Stimulated activated CD4-positive, alpha-beta T cell treated with anti-CD3 and anti-CD28 coated beads, Interleukin-15, amount 100 ng/mL, for 48 hours (primary cell): Measurements from ENCODE around the gene UBL7.

Experiments used
- DNase-seq, 2 donors: peaks; one replicate each; pipeline ENCODE4 v3.0.0-alpha.2; 2020; ENCODE audit warnings: low read depth in 2 of 2

UBL7 gene

DNA sequence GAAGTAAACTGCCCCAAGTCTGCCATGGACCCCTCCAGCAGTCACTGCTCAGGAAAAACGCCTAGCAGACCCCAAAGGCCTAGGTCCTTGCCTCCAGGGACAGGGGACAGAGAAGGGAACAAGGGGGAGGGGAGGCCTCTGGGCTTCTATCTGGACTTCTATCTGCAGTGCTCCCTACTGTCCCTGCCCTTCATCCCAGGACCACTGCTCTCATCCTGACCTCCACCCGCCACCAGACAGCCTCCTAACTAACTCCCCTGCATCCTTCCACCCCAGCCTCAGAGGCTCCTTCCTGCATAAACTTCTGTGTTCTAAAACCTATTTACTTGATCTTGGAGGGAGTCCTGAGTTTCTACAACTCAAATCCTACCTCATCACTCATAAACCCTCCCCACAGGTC is 52.6 kb downstream of the UBL7 start:
- DNase-seq = no peak

DNA sequence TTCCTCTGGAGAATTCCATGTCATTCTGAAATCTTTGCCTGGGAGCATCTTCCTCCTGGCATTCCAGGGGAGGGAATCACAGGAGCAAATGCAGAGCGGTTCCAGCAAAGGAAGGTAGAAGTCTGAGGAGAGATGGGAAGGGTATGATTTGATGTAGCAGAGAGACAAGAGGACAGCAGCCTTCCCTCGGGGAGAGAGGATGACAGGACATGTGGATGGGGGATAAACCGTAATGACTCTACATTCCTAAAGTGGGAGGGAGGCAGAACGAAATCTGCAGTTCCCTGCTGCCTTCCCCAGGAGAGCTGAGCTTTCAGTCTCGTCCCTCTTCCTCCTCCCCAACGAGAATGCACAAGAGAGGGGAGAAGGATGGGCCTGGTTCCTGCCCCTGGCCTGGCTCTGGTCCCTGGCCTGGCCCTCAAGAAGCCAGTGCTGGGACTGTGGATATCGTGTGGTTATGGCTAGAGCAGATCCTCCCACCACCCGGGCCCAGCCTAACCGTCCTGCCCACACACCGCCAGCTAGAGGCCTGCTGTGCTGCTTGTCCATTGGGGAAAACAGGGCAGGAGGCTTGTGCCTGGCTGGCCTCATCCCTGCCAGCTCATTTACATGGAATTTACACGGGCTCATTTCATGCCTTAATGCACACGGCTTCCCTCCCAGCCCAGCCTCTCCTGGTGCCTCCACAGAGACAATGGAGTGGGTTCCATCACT is 53.8 kb downstream of the UBL7 start:
- no peak for DNase-seq

DNA sequence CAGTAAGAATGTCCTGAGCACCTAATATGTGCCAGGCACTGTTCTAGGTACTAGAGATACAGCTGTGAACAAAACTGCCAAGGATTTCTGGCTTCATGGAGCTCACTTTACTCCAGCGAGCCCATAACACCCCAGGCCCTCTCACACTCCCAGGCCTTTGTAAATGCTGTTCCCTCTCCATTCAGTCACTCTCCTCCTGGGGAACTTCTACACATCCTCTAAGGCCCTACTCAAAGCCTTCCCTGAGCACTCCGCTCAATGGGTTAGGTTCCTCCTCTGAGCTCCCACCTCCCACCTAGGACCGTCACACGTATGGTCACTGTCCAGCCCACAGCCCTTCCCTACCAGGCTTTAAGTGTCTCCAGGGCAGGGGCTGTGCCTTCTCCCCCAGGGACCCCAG is 54.4 kb downstream of the UBL7 start:
- no peak for DNase-seq

DNA sequence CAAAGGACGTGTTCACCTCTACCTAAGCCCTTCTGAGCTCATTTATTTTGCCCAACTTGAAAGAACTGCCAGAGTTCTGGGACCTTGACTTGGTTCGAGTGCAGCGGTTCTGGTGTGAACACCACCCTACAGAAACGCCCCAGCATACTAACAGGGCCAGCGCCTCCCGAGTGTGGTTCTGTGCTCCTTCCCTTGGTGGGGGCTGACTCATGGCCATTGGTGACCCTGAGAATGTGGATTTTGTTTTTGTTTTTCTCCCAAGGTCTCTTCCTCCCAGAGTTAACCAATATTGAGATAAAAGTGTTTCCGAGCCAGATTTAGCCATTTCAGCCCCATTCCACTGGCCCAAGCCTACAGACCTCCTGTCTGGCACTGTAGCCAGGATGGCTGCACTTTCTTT is 55.1 kb downstream of the UBL7 start:
- no peak for DNase-seq

DNA sequence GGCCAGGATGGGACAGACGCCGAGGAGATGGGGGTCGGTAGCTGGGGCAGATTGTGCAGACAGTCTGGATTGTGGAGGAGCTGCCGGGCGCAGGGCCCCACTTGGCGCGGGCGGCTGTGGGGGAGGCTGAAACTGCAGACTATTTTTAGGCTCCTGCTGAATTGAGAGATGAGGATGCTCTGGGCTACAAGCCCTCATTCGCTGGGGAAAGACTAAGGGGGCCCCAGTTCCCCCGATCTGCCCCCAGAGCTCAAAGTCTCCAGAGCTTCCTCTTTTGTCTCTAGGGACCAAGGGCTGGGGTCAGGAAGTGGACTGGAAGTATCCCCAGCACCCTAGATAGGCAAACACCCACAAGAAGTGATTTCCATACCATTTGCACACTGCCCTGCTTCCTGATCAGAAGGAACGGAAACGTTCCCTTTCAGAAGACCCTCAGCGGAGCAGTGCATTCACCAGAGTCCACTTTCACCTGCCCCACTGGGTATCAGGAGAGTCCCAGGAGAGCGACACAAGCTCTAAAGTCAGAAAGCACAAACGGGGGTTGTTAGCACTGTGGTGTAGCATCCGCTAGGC is 56.9 kb downstream of the UBL7 start:
- no peak for DNase-seq

DNA sequence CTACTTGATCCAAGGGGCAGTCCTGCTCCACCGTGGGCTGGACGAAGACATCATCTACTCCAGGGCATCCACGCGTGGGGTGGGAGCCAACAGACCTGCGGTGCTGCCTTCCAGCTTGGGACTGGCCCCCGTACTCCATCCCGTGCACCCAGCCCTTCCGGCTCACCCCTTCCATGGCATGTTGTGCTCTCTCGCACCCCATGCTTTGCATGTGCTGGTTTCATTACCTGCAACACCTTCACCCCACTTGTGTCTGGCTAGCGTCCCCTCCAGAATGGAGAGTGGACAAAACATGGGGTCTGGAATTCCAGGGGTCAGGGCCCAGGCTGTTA is 57.4 kb downstream of the UBL7 start:
- no peak for DNase-seq

DNA sequence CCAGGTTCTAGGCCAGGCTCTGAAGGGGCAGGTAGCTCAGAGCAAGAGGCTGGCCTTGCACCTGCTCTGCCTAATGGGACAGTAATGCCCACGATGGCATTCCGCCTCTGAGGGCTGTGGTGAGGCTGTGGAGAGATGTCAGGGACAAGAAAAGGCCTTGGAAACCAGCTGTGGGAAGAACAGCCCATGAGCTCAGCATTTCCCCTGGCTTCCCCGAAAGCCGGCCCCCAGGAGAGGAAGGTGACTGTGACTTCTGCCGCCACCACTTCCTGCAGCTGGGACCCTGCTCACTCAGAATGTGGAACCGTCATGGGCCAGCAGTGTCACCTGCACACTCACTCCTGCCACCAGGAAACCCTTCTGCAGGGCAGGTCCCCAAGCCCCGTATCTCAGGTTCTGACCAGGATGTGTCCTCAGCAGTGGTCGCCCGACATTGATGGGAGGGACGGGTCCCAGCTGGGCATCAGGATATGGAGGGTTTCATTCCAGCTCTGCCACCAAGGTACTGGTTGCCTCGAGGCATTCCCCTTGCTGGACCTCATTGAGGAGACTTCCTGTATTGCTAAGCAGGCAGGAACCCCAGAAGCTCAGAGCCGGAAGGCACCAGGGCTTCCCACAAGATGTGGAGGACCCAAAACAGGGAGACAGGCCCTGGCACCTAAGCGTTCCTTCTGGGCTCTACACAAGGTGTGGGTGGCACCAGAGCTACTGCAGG is 57.9 kb downstream of the UBL7 start:
- DNase-seq = peak; percentile 81 to 88

DNA sequence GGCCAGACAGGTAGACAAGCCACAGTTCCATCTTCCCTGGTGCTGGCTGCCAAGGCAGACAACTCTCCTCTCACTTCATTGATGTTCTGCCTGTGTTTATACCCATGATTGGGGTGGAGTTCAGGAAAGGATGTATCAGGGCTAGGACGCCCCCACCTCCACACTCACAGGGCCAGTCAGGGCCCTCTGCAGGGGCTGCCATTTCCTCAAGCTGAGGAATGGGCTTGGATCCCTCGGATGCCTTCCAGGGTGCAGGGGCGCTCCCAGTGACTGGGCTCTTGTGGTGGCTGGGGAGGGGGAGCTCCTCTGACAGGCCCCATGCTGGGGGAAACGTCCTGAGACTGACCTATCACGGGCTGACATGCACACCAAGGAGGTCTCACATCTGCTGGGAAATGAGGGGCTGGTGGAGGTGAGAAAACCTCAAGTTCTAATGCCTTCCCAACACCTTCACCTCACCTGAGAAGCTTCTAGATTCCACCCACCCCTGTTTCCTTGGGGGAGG is 58.6 kb downstream of the UBL7 start:
- no peak for DNase-seq

DNA sequence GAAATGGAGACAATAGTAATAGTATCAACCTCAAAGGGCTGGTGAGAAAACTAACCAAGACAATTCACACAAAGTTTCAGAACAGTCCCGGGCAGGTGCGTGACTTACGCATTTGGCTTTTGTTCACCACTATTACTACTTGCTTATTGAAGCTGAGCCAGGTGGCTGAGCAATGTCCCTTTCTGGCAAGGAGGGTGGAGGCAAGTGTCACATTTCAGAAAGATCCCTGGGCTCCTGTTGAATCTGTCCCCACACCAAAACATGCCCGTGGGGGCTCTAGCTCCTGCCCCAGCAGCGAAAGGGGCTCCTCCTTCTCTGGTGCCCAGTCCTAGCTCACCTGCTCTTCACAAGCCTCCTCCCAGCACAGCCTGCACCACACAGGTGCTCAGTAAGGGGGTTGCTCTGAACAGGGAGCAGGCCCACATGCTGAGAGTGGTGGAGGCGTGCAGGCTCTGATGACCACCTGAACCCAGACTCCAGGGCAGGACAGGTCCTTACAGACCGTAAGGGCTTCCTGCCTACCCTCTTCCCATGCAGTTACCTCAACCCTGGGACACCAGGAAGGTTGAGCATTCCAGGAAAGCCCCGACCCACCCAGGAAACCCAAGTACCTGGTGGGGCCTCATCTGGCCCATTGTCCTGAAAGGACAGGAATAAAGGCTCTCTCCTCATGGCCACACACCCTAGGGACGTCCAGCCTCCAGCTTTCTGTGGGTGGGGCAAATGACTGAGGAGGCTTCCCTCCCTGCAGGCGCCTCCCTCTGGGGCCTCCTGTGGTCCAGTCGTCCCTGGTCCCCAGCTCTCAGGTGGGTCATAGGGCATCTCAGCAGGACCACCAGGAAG is 59.8 kb downstream of the UBL7 start:
- DNase-seq = peak in 1 of 2 donors; percentile 52

DNA sequence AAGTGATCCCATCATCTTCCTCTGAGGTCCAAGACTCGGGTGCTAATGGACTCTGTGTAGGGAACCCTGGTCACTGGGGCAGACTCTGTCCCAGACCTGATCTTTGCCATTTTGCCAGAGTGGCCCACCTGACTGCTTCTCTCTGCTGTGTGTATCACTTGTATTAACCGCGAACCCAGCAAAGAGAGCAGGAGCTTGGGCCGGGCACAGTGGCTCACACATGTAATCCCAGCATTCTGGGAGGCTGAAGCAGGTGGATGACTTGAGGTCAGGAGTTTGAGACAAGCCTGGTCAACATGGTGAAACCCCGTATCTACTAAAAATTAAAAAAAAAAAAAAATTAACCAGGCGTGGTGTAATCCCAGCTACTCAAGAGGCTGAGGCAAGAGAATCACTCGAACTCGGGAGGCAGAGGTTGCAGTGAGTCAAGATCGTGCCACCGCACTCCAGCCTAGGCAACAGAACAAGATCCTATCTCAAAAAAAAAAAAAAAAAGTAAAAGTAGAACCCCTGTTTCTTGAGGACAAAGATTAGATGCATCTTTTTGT is 60.6 kb downstream of the UBL7 start:
- DNase-seq = no peak

DNA sequence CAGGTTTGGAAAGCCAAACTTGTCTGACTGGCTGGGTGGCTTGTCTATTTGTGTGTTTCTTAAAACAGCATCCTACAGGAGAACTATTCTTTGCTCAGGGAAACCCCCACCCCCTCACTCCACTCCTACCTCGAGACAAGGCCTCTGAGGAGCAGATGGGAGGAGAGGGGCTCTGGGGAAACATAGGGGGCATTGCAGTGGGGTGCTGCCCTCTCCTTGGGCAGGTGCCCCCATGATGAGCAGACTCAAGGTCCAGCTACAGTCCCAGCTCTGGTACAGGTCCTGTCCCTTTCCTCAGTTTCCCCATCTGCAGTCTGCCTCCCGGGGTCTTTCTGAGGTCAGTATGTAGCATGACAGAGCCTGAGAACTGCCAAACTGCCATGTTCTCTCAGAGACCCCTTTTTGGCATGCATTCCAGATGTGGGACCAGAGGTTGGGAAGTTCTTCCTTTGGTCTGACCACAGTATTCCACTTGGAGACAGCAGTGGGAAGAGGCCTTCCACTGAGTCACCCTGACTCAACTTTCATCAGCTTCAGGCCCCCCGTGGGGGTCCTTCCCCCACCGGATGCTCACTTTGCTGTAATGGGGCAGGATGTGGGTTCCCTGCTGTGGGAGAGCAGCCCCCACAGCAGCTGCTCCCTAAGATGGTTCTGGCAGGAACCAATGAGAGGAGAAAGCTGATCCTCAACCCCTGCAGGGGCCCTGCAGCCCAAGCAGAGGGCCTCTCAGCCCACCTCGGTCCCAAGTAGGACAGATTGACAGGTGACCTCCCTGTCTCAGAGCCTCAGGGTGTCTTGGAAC is 61.2 kb downstream of the UBL7 start:
- peak in 1 of 2 donors; percentile 51 for DNase-seq

DNA sequence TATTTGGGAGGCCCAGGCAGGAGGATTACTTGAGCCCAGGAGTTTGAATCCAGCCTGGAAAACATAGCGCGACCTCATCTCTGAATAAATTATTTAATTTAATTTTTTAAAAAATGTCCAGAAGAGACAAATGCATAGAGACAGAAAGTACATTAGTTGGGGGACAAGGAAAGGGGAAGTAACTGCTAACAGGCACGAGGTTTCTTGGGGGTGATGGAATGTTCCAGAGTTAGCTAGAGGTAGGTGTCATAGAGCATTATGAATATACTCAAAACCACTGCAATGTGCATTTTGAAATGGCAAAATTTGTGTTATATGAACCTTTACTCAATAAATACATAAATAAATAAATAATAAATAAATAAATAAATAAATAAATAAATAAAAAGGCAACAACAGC is 61.9 kb downstream of the UBL7 start:
- no peak for DNase-seq

DNA sequence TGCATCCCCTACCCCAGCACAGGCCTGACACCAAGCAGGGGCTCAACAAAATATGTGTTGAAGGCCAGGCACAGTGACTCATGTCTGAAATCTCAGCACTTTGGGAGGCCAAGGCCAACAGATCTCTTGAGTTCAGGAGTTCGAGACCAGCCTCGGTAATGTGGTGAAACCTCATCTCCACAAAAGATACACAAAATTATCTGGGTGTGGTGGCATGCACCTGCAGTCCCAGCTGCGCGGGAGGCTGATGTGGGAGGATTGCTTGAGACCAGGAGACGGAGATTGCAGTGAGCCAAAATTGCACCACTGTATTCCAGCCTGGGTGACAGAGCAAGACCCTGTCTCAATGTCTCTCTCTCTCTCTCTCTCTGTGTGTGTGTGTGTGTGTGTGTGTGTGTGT is 62.8 kb downstream of the UBL7 start:
- no peak for DNase-seq

DNA sequence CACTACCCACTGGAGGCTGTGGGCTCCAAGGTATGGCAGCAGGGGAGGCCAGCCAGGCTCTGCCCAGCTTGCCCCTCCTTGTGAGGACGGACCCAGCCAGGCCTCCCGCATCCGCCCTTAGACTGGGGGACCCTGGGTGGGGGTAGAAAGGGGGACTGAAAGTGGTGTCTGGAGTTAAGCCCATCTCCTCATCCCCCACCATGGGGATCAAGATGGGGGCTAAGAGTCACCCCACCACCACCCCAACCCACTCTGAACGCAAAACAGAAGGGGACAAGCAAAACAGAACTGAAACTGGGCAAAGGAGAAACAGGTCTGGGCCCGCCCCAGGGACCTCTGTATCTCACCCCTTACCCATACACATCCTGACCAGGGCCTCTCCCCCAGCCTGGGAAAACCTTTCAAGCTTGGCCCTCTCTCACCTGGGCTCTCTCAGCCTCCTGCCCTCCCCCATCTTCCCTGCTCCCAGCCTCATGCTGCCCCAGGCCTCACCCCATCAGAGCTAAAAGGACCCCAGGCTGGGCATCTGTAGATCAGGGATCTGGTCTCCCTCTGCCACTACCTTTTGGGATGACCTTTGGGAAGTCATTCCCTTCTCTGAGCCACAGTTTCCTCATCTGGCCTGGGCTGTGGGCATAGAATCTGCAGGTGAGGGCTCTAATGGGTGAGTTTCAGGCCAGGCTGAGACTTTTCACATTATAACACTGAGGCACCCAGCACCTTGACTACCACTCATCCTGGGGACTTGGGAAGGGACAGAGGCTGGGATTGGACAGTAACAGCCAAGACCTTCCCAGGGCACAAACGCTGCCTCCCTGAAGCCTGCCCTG is 63.5 kb downstream of the UBL7 start:
- DNase-seq = no peak

DNA sequence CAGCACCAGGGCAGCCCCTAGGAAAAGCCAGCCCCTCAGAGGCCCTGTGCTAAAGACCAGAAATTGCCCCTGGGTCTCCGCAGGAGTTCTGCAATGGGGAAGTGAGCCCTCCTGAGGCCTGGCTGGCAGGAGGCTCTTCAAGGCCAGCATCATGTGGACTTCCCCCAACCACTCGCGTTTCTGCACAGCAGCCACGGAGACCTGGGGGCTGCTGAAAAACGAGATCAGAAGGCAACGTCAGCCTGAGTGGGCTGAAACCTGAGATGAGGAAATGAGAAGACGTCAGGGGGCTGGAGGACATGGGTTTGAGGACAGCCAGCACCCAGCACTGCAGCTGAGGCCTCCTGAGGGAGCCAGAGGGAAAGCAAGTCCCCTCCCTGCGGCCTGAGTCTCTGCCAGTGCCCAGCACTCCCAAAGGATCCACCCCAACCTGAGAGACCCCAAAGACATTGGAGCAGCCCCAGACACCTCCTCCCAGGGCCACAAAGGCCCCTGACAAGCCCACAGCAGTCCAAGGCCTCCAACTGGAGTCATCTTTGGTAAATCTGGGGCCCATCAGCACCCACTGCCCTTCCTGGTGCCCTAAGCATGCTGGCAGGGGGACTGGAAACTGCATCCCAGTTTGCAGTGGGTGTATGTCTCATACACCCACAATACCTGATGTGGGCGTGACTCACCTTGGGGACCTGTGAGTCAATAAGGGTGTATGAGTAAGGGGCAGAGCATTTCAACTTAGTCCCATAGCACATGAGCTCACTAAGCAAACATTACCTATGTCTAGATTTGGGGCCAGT is 64.3 kb downstream of the UBL7 start:
- peak in 1 of 2 donors; percentile 64 for DNase-seq

DNA sequence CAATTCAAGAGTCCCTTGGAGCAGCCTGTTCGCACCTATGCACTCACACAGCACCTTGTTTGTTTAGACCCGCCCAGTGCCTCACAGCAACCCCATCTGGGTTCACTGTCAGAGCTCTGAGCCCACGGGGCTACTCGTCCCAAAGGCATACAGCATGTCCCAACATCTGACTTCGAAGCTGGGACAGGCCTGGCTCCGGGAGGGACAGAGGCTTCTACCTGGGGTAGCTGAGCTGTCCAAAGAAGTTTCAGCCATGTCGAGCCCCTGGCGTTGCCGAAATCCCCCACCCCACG is 64.9 kb downstream of the UBL7 start:
- DNase-seq = no peak
